Neural cell (in vitro differentiated cells): ENCODE measurements around the gene PIGP.

Experiments
- EZH2 ChIP-seq: fragments of 200-600, 300-800 bp; shearing (Covaris generic), sonication (generic); IDR thresholded peaks from 2 replicates; pipeline ENCODE4 v1.6.1; 2014; ENCODE audit warnings: antibody characterized with exemption, low read length, borderline replicate concordance, mild to moderate bottlenecking; ENCODE audit not compliant: insufficient read depth, poor library complexity, severe bottlenecking
- MXI1 ChIP-seq: fragments of 450-650 bp; conservative IDR thresholded peaks from 2 replicates; pipeline ENCODE4 v1.6.1; 2014; ENCODE audit warnings: antibody characterized with exemption, mild to moderate bottlenecking; ENCODE audit not compliant: poor library complexity, severe bottlenecking
- TF ChIP-seq, protein P1 (sequence below): fragments of 450-650 bp; IDR thresholded peaks from 2 replicates; pipeline ENCODE4 v1.5.1; 2014; ENCODE audit warnings: antibody characterized with exemption, mild to moderate bottlenecking, moderate library complexity; ENCODE audit not compliant: poor library complexity, severe bottlenecking

DNA sequence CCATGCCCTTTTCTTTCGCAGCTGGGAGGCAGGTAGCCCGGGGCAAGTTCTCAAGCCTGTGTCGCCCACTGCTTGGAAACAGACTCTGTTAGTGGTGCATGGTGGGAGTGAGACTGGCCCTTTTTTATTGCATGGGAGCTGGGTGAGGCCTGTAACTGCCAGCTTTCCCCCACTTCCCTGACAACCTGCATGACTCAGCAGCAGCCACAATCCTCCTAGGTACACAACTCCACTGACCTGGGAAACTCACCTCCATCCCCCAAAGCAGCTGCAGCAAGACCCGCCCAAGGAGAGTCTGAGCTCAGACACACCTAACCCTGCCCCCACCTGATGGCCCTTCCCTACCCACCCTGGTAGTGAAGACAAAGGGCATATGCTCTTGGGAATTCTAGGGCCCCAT is 25.8 kb downstream of the PIGP start:
- TF ChIP-seq, protein P1, sequence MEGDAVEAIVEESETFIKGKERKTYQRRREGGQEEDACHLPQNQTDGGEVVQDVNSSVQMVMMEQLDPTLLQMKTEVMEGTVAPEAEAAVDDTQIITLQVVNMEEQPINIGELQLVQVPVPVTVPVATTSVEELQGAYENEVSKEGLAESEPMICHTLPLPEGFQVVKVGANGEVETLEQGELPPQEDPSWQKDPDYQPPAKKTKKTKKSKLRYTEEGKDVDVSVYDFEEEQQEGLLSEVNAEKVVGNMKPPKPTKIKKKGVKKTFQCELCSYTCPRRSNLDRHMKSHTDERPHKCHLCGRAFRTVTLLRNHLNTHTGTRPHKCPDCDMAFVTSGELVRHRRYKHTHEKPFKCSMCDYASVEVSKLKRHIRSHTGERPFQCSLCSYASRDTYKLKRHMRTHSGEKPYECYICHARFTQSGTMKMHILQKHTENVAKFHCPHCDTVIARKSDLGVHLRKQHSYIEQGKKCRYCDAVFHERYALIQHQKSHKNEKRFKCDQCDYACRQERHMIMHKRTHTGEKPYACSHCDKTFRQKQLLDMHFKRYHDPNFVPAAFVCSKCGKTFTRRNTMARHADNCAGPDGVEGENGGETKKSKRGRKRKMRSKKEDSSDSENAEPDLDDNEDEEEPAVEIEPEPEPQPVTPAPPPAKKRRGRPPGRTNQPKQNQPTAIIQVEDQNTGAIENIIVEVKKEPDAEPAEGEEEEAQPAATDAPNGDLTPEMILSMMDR: no peak
- TF ChIP-seq EZH2: no peak
- no peak for TF ChIP-seq MXI1
